NCI-H748 treated with DMSO at 0.1 percent for 48 hours (cell line): ENCODE measurements around the gene ULK1.
A peak's percentile ranks its signal among the peaks of the same experiment; 100 is the strongest.

Experiments
- DNase-seq: peaks from one replicate; lab custom pipeline; 2025; lab: John Stamatoyannopoulos, UW

The ULK1 gene

DNA sequence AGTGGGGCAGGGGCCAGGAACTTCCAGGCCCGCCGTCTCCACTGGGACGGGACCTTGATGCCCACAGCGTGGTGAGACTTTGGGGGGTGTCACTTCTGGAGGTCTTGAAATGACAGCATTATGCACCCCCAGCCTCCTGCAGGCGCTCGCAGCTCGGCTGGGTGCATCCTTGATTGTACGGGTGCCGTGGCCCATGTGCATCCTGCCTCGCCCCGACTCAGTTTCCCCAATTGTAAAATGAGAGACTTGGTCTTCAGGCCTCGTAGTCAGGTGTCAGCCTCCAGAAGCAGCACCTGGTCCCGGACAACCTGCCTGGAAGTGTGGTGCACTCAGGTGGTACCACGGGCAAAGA lies 25.7 kb downstream of the ULK1 start:
- DNase-seq, result no peak

DNA sequence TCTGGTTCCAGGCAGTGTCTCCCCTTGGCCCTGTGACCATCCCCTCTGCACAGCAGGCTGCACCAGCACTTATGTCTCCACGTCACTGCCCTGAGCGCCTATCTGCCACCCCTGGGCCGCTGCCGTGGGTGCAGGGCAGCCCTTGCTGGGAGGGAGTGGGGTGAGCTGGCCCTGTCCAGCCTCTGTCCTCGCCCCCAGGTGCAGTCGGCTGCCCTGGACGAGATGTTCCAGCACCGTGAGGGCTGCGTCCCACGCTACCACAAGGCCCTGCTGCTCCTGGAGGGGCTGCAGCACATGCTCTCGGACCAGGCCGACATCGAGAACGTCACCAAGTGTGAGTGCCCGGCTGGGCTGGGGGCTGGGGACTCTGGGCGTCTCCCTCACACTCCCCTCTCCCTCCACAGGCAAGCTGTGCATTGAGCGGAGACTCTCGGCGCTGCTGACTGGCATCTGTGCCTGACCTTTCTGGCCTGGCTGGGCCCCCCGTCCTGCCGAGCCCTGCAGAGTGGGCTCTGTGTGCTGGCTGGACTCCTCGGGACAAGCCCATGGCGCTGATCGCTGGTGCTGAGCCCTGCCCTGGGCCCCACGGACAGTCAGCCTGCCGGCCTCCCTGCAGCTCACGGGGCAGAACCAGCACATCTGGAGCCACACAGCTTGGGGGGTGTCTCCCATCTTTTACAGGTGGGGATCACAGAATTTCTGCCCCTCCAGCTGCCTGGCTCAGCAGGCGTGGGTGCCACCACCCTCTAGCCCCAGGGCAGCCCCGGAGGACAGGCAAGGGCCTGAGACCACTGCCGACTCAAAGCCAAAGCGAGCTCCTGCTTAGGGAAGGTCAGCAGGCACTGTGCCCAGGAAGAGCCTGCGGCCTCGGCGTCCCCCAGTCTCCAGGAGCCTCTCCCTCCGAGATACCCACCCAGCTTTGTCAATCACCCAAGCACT lies 26.7 kb downstream of the ULK1 start:
- DNase-seq, result no peak

DNA sequence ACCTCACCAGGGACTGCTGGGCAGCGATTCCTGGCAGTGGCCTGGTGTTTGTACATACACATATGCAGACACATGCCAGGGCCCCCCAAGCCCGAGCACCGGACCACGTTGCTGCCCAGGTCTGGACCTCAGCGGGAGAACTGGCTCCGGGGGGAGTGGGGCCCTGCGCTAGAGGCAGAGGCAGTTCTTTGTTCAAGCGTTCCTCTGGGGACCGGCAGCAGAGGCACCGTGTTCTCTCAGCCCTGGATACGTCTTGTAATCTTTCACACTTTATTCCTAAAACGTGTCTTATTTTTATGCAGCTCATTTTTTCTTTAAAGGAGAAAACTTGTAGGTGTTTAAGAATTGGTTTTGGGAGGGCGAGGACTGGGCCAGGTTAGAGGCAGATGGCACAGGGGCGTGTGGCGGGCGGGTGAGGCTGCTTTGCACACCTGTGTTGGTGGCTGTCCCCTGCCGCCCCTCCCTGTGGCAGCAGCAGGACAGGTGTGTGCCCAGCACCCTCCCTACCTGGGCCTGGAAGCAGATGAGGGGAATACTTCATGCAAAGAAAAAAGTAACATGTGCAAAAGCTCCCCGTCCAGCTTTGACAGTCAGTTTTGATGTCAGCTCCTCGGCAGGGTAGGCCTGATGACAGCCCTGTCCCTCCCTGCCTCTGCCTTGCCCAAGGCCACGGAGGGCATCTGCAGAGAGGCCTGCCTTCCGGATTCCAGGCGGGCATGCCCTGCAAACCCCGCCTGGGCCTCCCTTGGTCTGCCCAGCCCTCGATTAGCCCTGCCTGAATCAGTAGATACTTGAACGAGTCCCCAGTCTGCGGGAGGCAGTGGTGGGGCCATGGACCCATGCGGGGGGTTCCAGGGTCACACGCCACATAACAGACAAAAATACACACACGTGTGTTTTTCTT lies 27.7 kb downstream of the ULK1 start:
- DNase-seq, result no peak

DNA sequence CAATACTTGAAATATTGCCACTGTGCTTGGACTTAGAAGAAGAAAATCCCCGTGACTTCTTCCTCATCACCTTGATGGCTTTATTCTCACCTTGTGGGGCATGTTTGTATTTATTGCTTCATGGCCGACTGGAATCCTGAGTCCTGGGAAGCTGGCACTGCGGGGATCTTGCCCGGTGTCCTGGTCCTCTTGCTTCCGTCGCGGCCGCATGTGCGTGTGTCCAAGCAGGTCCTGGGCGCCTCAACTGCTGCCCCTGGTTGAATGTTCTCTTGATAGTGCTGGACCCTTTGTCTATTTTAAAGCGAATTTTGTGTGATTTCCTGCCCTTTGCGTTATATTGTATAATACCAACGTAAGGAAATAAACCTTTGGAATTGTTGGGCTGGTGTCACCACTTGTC lies 28.4 kb downstream of the ULK1 start:
- no peak for DNase-seq

DNA sequence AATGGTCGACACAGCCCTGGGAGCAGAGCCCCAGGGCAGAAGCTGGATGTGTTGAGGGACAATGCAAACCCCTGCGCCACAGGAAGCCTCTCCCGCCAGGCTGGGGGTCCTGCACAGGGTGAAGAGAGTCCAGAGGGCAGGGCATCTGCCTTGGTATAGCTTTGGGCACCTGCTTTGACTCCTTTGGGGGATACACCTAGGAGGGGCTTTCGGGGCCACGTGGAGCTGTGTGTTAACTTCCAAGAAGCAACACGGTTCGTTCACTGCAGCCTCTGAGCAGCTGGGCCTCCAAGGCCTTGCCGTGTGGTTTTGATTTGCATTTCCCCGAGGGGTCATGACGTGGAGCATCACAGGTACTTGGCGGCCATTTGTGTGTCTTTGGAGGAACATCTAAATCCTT lies 28.8 kb downstream of the ULK1 start:
- DNase-seq, result no peak

DNA sequence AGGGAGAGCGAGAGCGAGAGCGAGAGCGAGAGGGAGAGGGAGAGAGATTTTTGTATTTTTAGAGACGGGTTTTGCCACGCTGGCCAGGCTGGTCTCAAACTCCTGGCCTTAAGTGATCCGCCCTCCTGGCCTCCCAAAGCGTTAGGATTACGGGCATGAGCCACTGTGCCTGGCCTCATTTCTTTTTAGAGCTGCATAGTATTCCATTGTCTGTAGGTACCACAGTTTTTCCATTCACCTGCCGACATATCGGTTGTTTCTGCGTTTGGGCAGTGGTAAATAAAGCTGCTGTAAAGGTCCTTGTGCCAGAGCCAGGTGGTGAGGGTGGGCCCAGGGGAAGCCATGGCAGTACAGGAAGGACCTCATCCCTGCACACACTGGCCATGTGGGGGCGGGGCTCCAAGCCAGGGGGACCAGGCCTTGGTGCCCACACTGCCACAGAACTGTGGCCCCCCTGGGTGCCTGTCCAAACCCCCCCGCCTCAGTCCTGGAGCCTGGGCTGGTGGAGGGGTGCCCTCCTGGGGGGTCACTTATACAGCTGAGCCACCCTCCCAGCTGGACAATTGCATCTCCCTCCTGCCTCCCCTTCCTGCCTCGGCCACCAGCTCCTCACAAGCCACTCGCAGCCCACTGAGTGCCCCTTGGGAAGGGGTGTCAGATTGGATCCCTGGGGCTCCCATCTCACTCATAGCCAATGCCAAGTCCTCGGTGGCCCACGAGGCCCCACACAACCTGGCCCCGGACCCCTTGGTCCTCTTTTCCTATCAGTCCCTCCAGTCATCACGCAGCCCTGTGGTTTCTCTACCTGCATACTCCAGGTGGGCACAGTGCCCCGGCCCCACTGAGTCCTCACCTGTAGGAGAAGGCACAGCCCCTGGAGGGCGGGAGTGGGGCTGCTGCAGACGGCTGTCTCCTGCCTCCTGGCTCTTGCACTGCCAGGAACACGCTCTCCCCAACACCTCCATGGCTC lies 33.0 kb downstream of the ULK1 start:
- no peak for DNase-seq

DNA sequence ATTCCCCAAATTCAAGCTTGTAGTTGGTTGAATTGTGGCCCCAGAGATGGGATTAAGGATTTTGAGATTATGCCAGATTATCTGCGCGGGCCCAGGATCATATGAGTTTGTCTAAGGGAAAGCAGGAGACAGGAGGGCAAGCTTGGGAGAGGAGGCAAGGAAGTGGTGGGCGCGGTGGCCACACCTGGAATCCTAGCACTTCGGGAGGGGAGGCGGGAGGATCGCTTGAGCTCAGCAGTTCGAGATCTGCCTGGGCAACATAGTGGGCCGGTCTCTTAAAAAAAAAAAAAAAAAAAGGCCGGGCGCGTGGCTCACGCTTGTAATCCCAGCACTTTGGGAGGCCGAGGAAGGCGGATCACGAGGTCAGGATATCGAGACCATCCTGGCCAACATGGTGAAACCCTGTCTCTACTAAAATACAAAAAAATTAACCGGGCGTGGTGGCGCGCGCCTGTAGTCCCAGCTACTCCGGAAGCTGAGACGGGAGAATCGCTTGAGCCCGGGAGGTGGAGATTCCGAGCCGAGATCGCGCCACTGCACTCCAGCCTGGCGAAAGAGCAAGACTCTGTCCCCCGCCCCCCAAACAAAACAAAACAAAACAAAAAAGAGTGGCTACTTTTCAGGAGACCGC lies 33.8 kb downstream of the ULK1 start:
- no peak for DNase-seq

DNA sequence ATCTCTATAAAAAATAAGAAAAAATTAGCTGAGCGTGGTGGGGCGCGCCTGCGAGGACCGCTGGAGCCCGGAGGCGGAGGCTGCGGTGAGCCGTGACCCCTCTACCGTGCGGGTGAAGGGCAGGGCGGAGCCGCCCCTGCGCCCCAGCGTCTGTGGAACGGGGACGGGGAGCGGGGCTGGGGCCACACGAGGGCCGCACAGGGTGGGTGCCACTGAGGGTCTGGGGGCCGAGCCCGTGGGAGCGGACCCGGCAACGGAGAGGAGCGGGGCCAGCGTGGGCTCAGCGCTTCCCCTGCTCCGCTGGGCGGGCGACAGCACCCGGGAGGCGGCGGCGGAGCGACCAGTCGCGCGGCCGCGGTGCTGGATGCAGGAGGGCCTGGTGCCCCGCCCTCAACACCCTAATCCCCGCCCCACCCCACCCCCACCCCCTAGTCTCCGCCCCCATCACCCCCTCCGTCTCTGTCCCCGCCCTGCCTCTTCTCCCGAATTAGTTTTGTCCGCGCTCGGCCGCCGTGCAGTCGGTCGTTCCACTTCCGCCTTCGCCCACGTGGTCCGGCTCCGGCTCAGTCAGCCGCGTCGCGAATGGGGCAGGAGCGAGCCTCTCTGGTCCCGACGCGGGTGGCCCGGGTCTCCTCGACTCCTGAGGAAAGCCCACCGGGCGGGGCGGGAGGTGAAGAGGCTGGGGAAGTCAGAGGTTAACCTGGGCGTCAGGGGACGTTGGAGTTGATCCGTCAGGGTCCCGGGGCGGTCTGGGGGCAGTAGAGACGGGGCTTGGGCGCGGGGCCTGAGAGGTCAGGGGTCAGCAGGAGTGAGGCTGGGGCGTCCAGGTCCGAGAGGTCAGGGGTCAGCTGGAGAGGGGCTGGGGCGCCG lies 34.5 kb downstream of the ULK1 start, which contains the start of gene PUS1:
PUS1 (plus strand) TSS at position 566 of the 870 bp plus-strand sequence. CDS start 447 bp downstream, outside the sequence.
- DNase-seq, result peak; percentile 83

DNA sequence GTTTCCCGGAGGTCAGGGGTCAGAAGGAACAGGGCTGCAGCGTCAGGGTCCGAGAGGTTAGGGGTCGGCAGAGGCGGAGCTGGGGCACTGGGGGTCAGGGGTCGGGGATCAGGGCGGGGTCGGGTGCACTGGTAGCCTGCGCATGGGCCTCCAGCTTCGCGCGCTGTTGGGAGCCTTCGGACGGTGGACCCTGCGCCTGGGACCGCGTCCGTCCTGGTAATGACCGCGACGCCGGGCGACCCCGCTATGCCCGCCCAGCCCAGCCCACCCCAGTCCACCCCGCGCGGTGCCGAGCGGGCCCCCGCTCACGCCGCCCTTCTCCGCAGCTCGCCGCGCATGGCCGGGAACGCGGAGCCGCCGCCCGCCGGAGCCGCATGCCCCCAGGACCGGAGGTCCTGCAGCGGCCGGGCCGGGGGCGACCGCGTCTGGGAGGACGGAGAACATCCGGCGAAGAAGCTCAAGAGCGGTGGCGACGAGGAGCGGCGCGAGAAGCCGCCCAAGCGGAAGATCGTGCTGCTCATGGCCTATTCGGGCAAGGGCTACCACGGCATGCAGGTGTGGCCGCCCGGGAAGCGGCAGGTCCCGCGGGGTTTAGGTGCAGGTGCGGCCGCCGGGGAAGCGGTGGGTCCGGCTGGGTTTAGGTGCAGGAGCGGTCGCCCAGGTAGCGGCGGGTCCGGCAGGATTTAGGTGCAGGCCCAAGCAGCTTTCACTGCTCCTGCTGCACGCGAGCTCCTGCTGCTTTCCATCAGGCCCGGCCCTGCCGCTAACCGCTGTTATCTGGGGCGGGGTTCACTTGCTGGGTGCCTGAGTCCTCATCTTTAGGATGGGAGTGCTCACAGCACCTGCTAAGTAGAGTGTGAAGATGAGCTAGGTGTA lies 35.4 kb downstream of the ULK1 start:
- no peak for DNase-seq

DNA sequence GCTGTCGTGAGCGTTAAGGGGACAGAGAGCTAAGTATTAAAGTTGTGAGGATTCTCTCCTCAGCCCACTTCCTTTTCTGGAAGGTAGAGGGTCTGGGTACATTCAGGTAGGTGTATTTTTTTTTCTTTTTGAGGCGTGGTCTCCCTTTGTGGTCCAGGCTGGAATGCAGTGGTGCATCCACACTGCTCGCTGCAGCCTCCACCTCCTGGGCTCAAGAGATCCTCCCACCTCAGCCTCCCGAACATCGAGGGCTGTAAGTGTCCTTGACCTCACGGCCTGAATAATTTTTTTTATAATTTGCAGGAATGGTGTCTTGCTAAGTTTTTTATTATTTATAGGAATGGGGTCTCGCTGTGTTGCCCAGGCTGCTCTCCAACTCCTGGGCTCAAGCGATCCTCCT lies 36.1 kb downstream of the ULK1 start:
- DNase-seq, result no peak

DNA sequence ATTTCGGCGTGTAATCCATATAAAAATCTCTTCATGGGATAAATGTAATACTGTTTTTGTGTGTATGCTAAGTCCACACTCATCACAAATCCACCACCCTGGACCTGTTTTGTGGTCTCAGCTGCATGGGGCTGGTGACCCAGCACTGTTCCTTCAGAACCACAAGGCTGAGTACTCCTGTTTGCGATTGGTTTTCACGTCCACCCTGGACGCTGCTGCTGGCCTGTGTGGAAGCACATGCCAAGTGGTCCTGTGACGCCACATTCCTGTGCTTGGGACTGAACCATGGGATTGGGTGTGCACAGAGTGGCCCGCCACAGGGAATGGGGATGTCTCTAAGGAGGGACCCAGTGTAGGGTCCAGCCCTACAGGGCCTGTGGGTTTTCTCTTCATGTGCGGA lies 39.0 kb downstream of the ULK1 start:
- no peak for DNase-seq

DNA sequence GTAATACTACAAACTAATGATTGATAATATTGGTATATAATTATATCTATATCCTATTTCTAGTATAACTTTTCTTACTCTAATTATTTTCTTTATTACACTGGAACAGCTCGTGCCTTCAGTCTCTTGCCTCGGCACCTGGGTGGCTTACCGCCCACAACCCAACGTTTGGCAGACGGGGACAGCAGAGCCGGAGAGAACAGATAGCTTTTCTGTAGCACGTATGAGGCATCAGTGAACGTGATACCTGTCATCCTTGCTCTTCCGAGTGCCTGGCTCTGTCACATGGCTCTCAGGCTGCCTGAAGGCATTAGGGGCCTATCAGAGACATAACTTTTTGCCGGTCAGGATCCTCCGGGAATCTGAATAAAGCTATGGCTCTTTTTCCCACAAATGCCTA lies 40.1 kb downstream of the ULK1 start:
- DNase-seq, result no peak

DNA sequence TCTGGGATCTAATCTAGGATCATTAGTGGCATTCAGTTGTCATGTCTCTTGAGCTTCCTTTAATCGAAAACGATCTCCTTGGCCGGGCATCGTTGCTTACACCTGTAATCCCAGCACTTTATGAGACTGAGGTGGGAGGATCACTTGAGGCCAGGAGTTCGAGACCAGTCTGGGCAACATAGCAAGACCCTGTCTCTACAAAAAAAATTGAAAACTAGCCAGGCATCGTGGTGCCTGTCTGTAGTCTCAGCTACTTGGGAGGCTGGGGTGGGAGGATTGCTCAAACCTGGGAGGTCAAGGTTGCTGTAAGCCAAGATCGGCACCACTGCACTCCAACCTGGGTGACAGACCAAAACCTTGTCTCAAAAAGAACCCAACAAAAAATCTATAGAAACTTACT lies 43.7 kb downstream of the ULK1 start:
- no peak for DNase-seq

DNA sequence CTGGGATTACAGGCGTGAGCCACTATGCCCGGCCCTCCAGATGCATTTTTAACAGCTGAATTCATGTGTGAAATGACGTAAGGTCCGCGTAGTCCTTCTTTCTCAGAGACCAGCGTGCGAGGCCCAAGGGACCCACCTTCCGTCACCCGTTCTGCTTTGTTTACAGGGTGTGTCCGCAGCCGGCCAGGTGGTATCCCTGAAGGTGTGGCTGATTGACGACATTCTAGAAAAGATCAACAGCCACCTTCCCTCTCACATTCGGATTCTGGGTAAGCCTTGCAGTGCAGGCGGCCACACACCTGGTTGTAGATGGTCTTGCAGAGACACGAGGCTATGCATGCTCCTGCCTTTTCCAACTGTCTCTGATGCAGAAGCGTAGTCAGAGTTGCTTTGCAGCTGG lies 44.6 kb downstream of the ULK1 start:
- DNase-seq, result no peak

DNA sequence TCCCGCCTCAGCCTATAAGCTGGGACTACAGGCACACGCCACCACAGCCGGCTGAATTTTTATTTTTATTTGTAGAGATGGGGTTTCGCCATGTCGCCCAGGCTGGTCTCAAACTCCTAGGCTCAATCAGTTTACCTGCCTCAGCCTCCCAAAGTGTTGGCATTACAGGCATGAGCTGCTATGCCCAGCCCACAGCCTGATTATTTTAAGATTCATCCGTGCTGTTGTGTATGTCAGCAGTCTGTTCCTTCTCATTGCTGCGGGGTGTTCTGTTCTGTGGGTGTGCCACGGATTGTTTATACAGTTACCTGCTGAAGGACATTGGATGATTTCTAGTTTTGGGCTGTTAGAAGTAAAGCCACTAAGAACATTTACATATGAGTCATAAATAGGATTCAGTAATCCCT lies 45.7 kb downstream of the ULK1 start:
- DNase-seq, result no peak

DNA sequence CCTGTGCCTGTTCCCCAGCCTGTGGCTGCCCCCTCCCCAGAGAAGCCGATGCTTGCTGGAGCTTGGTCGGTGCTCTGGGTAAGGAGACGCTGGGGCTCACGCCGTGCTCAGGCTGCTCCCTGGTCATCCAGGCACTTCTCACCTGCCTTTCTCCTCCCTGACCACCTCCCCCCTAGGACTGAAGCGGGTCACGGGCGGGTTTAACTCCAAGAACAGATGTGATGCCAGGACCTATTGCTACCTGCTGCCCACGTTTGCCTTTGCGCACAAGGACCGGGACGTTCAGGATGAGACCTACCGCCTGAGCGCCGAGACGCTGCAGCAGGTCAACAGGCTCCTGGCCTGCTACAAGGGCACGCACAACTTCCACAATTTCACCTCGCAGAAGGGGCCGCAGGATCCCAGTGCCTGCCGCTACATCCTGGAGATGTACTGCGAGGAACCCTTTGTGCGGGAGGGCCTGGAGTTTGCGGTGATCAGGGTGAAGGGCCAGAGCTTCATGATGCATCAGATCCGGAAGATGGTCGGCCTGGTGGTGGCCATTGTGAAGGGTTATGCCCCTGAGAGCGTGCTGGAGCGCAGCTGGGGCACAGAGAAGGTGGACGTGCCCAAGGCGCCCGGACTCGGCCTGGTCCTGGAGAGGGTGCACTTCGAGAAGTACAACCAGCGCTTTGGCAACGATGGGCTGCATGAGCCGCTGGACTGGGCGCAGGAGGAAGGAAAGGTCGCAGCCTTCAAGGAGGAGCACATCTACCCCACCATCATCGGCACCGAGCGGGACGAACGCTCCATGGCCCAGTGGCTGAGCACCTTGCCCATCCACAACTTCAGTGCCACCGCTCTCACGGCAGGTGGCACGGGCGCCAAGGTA lies 46.9 kb downstream of the ULK1 start:
- no peak for DNase-seq

DNA sequence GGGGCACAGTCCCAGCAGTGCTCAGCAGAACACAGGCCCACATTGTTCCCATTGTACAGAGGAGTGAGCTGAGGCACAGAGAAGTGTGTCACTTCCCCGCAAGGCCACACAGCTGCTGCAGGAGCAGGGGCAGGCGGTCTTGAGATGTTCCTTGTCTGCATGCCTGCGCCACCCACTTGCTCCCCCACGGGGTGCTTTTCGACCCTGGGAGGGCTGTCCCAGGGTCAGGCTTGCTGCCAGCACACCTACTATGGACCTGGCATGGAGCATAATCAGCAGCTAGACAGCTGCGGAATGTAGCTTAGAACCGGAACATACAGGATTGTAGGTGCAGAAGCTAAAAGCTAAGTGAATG lies 47.5 kb downstream of the ULK1 start:
- no peak for DNase-seq

DNA sequence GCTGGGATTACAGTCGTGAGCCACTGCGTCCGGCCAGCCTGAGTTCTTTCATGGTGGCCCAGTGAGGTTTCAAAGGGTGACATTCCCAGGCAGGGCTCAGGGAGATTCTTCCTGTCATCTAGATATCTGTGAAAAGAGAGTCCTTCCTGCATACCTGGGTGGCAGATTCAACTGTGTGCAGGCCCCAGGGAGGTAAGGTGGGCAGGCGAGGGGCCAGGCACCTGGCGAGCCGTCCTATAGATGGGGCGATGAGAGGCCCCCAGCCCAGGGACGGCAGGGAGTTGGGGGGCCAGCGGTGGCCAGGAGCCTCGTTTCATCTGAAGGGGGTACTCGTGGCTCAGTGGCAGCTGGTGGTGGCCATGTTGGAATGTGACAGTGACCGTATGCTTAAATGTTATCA lies 48.2 kb downstream of the ULK1 start:
- DNase-seq, result no peak
